ENCODE data around the gene GON7.

GRCh38 chr14:93232159-93232558, 25.3 kb upstream of the GON7 start:
- no peak for TF ChIP-seq CTCF (IDR thresholded peaks at IDR 0.05 in 2 of 3, conservative IDR thresholded peaks at IDR 0.05 in 1 of 3; ENCODE audit: borderline replicate concordance in 1 of 3, insufficient read depth in 1 of 3, low read depth in 2 of 3, low read length in 2 of 3)
- no peak for TF ChIP-seq SRF (IDR thresholded peaks at IDR 0.05; ENCODE audit: low read depth)
- TF ChIP-seq ZFX (IDR thresholded peaks at IDR 0.05), result no peak
- TF ChIP-seq SIN3A (IDR thresholded peaks at IDR 0.05; ENCODE audit: low read depth), result no peak
- TF ChIP-seq YY1 (IDR thresholded peaks at IDR 0.05; ENCODE audit: extremely low read depth, insufficient replicate concordance, low read depth, low read length), result no peak
